Stimulated activated naive B cell treated with anti-CD40 and anti-IgM and Interleukin-4, amounts not matched to agents 10 μg/mL and 1 μg/mL and 100 μg/mL, for 72 hours (primary cell): ENCODE measurements around the gene KRT13.
A peak's percentile ranks its signal among the peaks of the same experiment; 100 is the strongest.

Experiments
- ATAC-seq, 2 donors: fragments of 150-1000 bp; cut with Tn5 transposase; replicated peaks; 2 replicates each; pipeline ENCODE4 v1.10.0; 2021; ENCODE audit warnings: moderate library complexity in 1 of 2
- DNase-seq: peaks from one replicate; pipeline ENCODE4 v3.0.0; 2021
- H3K27ac Mint-ChIP-seq: one replicate; pipeline ENCODE4 v1.8.0; 2022; ENCODE audit warnings: mild to moderate bottlenecking, mixed read lengths
- H3K27me3 Mint-ChIP-seq, 2 donors: one replicate each; pipeline ENCODE4 v1.8.0; 2022; ENCODE audit warnings: mixed read lengths in 2 of 2
- H3K36me3 Mint-ChIP-seq, 2 donors: one replicate each; pipeline ENCODE4 v1.8.0; 2022; ENCODE audit warnings: mixed read lengths in 2 of 2, mild to moderate bottlenecking in 1 of 2
- H3K4me1 Mint-ChIP-seq, 2 donors: one replicate each; pipeline ENCODE4 v1.8.0; 2022; ENCODE audit warnings: mixed read lengths in 2 of 2, mild to moderate bottlenecking in 1 of 2
- H3K4me3 Mint-ChIP-seq, 2 donors: one replicate each; pipeline ENCODE4 v1.8.0; 2022; ENCODE audit warnings: mild to moderate bottlenecking in 2 of 2, mixed read lengths in 2 of 2, moderate library complexity in 1 of 2
- H3K9me3 Mint-ChIP-seq, 2 donors: one replicate each; pipeline ENCODE4 v1.8.0; 2022; ENCODE audit warnings: mixed read lengths in 2 of 2, mild to moderate bottlenecking in 1 of 2

The KRT13 gene

DNA sequence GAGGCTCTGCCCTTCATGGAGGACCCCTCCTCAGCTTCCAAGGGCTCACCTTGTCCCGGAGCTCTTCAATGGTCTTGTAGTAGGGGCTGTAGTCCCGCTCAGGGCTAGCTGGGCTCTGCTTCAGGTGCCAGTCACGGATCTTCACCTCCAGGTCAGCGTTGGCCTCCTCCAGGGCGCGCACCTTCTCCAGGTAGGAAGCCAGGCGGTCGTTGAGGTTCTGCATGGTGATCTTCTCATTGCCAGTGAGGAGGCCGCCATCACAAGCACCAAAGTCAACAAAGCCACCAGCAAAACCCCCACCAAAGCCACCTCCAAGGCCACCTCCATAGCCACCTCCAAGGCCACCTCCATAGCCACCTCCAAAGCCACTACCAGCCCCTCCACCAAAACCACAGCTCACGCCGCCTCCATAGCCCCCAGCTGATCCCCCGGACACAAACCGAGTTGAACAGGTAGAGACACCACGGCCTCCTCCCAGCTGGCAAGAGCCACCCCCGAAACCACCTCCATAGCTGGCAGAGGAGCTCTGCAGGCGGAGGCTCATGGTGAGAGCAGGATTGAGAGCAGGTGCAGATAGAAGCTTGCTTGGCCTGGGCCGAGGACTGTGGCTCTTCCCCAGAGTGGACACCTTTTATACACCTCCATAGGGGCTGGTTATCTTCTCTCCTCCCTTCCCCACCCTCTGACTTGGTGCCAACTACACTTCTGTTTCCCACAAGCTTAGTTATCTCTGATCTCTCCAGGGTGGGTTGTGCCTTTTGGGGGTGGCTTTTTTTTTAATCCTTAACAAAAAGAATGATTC lies at the start of gene KRT13:
KRT13 (minus strand) TSS at position 606 of the 802 bp plus-strand sequence; CDS start at position 544, 62 bp downstream.
- DNase-seq (no peak), ATAC-seq (no peak)
- Mint-ChIP-seq H3K9me3 (no peaks in the 10 kb centered on the region), H3K4me1 (peaks cover 6 to 7% of the 10 kb centered on the region in 2 donors), H3K27ac (no peak within 1 kb of the TSS), H3K4me3 (no peak within 1 kb of the TSS), H3K36me3 (no peaks in the 10 kb centered on the region), H3K27me3 (peaks cover 6 to 15% of the 10 kb centered on the region in 2 donors)

DNA sequence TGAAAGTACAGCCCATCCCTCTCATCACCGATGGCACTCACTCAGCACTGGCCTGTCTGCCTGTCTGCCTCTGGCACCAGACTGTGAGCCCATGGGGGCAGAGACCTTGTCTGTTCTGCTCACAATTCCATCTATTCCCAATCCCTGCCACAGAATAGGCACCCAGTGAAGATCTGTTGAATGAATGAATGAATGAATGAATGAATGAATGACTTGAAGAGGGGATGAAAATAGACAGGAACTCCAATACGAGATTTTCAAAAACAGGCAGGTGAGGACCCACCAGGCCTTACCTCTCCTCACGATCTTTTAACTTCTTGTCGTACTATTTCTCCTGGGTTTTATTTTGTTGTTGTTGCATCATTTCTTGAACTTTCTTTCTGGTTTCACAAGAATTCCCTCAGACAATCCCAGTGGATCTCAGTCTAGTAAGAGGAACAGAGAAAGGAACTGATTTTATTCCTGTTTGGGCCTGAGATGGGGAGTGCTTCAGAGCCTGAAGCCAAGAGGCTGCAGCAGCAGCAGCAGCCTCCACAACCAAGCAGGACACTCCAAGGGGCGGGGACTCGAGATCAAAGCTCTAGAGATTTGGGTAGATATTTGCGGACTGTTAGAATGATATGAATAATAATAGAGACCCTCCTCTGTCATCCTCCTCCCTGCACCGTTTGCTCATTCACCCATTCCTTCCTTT lies 48.7 kb upstream of the KRT13 start:
- no peaks in the 10 kb centered on the region for H3K36me3 Mint-ChIP-seq
- no peak overlapping the region for H3K27ac Mint-ChIP-seq
- no peak overlapping the region for H3K4me3 Mint-ChIP-seq
- peaks cover 3 to 5% of the 10 kb centered on the region in 2 donors for H3K4me1 Mint-ChIP-seq
- H3K9me3 Mint-ChIP-seq: no peaks in the 10 kb centered on the region
- ATAC-seq (no peak), DNase-seq (no peak)
- H3K27me3 Mint-ChIP-seq: peaks cover 57 to 65% of the 10 kb centered on the region in 2 donors

DNA sequence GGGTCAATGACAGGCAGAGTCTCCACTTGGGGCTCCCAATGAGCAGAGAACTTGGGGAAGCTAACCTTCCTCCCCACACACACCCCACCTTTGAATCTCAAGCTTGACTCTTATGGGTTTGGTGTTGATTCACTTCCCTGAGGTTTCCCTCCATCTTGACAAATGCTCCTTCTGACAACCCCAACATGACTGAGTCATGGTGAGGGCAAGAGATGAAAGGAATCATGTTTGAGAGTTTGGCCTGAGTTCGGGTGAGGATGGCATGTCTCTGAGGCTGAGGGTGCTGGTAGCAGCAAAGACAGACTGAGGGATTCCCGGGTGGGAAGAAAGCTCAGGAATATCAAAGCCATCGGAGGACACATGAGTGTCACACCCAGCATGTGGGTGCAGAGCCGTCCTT lies 47.8 kb upstream of the KRT13 start:
- Mint-ChIP-seq H3K27me3 (peaks cover 54 to 62% of the 10 kb centered on the region in 2 donors), H3K9me3 (no peaks in the 10 kb centered on the region), H3K4me3 (no peak overlapping the region), H3K27ac (no peak overlapping the region), H3K4me1 (peaks cover 11 to 14% of the 10 kb centered on the region in 2 donors), H3K36me3 (no peaks in the 10 kb centered on the region)
- ATAC-seq (no peak), DNase-seq (no peak)

DNA sequence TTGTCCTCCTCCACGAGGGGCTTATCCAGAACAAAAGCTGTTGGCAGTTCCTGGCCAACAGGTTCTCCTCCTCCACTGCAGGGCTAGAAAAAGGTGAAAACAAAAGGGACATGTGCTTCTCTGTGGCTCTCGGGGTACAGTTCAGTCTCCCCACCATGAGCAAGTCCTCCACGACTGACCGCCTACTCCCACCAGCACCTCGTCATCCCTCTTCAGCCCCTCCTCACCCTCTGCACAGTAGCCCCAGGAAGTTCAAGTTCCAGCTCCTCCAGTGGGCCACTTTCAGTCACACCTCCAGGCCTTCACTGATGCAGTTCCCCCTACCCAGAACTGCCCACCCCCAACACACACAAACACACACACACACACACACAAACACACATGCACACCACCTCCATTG lies 47.0 kb upstream of the KRT13 start:
- Mint-ChIP-seq H3K27me3 (peaks cover 59 to 62% of the 10 kb centered on the region in 2 donors), H3K4me3 (no peak overlapping the region), H3K36me3 (peaks cover 0 to 1% of the 10 kb centered on the region in 2 donors), H3K4me1 (peaks cover 18 to 21% of the 10 kb centered on the region in 2 donors), H3K27ac (no peak overlapping the region), H3K9me3 (peaks cover under 1% of the 10 kb centered on the region in 2 donors)
- no peak for DNase-seq
- no peak for ATAC-seq

DNA sequence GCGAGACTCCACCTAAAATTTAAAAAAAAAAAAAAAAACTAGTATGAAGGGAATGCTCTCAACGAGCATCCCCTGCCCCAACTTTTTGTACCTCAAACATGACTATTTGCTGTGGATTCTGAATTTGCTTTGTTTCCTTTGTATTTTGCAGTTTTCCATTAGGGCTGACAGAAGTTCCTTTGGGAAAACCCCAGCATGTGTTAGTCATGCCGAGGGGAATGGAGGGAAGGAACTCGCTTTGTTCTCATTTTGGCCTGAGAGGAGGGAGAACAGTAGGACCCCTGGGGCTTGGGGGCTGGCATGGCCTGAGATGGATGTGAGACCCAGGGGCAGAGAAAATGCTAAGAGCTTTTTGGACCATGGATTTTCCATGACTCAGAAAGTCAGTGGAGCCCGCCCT lies 46.0 kb upstream of the KRT13 start:
- Mint-ChIP-seq H3K9me3 (peaks cover 9 to 10% of the 10 kb centered on the region in 2 donors), H3K27ac (no peak overlapping the region), H3K36me3 (peaks cover 6 to 9% of the 10 kb centered on the region in 2 donors), H3K4me3 (no peak overlapping the region), H3K27me3 (peaks cover 62 to 64% of the 10 kb centered on the region in 2 donors), H3K4me1 (peaks cover 20 to 24% of the 10 kb centered on the region in 2 donors)
- ATAC-seq: no peak
- DNase-seq: no peak

DNA sequence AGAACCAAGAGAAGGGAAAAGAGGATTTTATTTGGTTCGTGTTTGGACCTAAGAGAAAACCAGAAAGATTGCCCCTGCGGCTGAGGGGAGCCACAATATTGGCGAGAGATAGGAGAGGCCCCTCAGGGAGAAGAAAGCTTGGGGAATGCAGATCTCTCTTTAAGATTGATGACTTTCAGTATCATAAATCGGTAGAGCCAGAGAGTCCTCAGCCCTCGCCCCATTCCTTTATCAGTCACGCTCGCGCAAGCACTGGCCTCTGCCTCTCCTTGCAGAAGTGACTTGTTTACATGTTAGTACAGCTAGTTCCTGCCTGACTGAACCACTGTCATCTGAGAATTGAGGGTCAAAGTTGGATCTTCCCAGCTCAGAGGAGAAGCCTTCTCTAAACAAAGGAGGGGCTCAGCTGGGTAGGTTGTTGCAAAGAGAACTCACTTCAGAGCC lies 44.2 kb upstream of the KRT13 start:
- DNase-seq: no peak

DNA sequence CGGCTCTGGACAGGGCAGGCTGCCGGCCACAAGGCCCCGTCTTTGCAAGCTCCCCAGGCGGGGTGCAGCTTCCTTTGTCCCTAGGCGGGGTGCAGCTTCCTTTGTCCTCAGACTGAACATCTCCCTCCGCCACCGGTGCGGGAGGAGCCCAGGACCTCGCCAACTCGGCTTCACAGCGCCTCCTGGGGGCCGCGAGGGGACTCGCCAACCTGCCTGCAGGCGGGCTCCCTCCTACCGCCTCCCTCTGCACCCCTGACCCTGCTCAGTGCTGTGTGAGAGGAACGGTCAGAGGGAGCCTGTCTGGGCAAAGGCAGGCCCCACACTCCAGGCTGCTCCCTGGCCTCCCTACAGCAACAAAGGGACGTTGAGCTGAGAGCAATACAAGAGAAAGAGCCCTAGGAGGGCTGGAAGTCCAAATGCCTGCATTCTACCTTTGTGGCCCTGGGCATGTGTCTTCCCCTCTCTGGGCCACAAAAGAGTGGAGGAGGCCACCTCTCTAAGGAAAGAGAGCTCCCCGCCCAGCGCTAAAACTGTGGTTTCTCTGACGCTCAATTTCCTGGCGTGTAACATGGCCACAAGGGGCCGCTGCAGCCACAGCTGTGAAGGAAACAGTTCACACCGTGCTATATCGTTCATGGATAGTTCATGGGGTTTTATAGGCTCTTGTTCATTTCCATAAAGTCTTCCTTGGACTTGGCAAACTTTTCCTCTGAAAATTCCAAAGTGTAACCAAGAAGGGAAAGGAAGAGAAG lies 43.6 kb upstream of the KRT13 start:
- DNase-seq (peak; percentile 72), ATAC-seq (peak; percentile 89 to 91)
- H3K27ac Mint-ChIP-seq: no peak overlapping the region
- peaks cover 20 to 24% of the 10 kb centered on the region in 2 donors for H3K4me1 Mint-ChIP-seq
- H3K9me3 Mint-ChIP-seq: peaks cover 10 to 11% of the 10 kb centered on the region in 2 donors
- peak overlapping the region; percentile 68 to 73 for H3K4me3 Mint-ChIP-seq
- peaks cover 6 to 10% of the 10 kb centered on the region in 2 donors for H3K36me3 Mint-ChIP-seq
- peaks cover 49 to 62% of the 10 kb centered on the region in 2 donors for H3K27me3 Mint-ChIP-seq

More for the DNA sequence above, 44.2 kb upstream of the KRT13 start:
- Mint-ChIP-seq H3K27ac (no peak overlapping the region), H3K36me3 (peaks cover 6 to 10% of the 10 kb centered on the region in 2 donors), H3K4me3 (no peak overlapping the region), H3K4me1 (peaks cover 20 to 24% of the 10 kb centered on the region in 2 donors), H3K27me3 (peaks cover 55 to 68% of the 10 kb centered on the region in 2 donors), H3K9me3 (peaks cover 10 to 11% of the 10 kb centered on the region in 2 donors)
- no peak for ATAC-seq

DNA sequence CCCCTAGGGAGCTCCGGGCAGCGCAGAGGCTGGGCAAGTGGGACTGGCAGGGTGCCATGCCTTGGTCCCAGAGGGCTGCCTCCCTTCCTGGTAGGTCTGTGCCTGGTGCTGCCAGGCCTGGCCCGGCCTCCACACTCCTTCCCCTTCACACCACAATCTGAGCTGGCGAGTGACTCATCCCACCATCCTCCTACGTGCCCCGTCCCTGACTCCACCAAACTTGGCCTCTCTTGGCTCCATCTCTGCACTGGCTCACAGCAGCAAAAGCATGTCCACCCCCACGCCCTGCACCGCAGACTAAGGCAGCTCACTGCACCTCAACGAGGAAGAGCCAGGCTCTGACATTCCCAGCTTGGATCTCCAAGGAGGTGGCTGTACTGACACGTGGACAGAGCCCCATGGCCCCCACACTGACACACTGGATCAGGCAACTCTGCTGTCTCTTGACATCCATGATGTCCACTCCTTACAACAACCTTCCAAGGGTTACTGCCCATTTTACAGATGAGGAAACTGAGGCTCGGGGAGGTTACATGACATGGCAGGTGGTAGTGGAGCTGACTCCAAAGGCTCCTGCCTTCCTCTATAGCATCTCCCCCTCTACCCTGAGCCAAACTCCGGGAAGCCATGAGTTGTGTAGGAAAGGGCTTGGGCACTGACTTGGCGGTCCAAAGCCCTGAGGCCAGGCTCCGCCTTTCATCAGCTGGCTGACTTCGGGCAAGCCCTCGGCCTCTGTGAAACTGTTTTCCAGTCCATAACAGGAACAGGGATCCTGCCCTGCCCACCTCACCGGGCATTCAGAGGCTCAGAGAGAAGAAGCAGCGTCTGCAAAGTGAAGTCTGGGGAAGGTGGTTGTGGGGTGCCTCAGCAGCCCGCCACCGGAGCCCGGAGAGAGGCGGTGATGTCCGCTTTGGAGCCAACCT lies 42.8 kb upstream of the KRT13 start:
- Mint-ChIP-seq H3K27me3 (peaks cover 41 to 54% of the 10 kb centered on the region in 2 donors), H3K4me3 (peak overlapping the region; percentile 55 to 68), H3K4me1 (peaks cover 20 to 24% of the 10 kb centered on the region in 2 donors), H3K36me3 (peaks cover 6 to 10% of the 10 kb centered on the region in 2 donors), H3K27ac (no peak overlapping the region), H3K9me3 (peaks cover 10 to 11% of the 10 kb centered on the region in 2 donors)
- peak; percentile 53 for DNase-seq
- peak; percentile 70 to 80 for ATAC-seq

DNA sequence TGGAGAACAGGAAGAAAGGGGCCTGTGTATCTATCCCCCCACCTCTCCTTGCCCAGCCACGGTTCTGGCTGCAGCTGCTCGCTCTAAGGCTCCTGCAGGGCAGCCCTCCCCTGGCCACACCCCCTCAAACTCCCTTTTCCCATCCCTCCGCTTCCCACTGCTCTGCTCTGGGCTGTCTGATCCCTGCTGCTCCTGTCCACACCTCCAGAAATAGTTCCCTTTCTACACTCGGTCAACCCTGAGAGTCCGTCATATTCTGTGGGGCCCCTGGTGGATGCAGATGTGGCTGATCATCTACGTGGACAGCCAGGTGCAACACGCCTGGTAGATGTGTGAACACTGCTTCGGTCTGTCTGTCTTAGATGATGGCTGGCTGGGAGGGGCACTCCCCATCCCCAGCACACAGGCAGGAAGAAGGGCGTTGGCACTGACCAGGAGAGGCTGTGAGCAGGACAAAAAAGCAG lies 42.0 kb upstream of the KRT13 start:
- H3K4me3 Mint-ChIP-seq: peak overlapping the region in 1 of 2 donors; percentile 6
- no peak for DNase-seq

DNA sequence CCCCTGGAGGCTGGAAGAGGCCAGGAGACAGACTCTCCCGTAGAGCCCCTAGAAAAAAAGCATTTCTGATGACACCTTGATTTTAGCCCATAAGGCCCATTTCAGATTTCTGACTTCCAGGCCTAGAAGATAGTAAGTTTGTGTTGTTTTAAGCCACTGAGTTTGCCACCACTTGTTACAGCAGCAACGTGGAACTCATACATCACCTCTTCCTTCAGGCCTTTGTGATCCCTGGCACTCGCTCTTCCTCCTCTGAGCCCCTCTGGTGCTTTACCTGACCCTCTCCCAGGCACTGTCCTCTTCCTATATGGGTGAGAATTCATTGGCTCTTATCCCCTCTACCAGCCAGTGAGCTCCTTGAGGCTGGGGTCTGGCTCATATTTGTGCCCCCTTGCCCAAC lies 41.4 kb upstream of the KRT13 start:
- H3K36me3 Mint-ChIP-seq: peaks cover 6 to 10% of the 10 kb centered on the region in 2 donors
- ATAC-seq (no peak), DNase-seq (no peak)
- H3K27ac Mint-ChIP-seq: no peak overlapping the region
- H3K9me3 Mint-ChIP-seq: peaks cover 10 to 11% of the 10 kb centered on the region in 2 donors
- H3K4me1 Mint-ChIP-seq: peaks cover 20 to 24% of the 10 kb centered on the region in 2 donors
- no peak overlapping the region for H3K4me3 Mint-ChIP-seq
- H3K27me3 Mint-ChIP-seq: peaks cover 30 to 44% of the 10 kb centered on the region in 2 donors

More for the DNA sequence above, 42.0 kb upstream of the KRT13 start:
- Mint-ChIP-seq H3K4me1 (peaks cover 20 to 24% of the 10 kb centered on the region in 2 donors), H3K27ac (no peak overlapping the region), H3K36me3 (peaks cover 6 to 10% of the 10 kb centered on the region in 2 donors), H3K27me3 (peaks cover 33 to 46% of the 10 kb centered on the region in 2 donors), H3K9me3 (peaks cover 10 to 11% of the 10 kb centered on the region in 2 donors)
- peak in 1 of 2 donors; percentile 3 for ATAC-seq

DNA sequence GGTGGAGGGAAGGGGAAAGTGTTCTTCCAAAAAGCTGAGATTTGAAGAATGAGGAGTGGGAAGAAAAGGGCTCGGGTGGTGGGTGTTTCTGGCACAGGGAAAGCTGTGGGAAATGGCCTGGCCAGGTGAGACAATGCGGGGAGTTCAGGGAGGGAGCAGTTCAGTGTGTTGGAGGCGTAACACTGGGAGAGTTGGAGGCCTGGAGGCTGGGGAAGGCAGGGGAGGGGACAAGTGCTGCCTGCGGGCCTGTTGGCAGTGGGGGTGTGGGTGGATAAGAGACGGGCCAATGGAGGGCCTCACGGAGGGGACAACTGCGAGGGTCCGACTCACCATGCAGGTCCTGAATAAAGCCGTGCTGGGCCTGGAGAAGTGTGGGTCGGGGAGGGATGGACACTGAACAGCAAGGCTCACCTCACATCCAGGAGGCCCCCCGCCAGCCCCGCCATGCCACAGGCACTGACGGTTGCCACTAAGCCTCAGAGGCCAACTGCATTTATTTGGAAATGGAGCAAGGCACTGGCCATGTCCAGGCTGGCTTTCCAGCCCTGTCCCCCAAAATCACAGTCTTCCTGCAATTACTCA lies 40.5 kb upstream of the KRT13 start:
- Mint-ChIP-seq H3K9me3 (peaks cover 10 to 11% of the 10 kb centered on the region in 2 donors), H3K4me1 (peaks cover 20 to 24% of the 10 kb centered on the region in 2 donors), H3K27ac (no peak overlapping the region), H3K4me3 (no peak overlapping the region), H3K36me3 (peaks cover 6 to 10% of the 10 kb centered on the region in 2 donors), H3K27me3 (peaks cover 28 to 44% of the 10 kb centered on the region in 2 donors)
- ATAC-seq (no peak), DNase-seq (no peak)

DNA sequence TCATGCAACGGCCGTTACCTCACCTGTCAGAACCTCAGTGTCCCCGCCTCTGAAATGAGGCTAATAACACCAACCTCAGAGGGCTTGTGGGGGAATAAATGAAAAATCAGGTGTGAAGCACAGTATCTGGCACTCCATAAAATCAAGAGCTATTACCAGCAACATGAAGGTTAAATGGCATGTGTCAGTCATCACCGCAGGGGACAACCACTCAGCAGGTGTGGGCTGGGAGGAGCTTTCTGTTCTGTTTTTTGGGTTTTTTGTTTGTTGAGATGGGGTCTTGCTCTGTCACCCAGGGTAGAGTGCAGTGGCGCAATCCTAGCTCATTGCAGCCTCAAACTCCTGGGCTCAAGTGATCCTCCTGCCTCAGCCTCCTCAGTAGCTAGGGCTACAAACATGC lies 39.5 kb upstream of the KRT13 start:
- no peak overlapping the region for H3K27ac Mint-ChIP-seq
- peaks cover 20 to 24% of the 10 kb centered on the region in 2 donors for H3K4me1 Mint-ChIP-seq
- no peak for ATAC-seq
- peaks cover 10 to 11% of the 10 kb centered on the region in 2 donors for H3K9me3 Mint-ChIP-seq
- no peak overlapping the region for H3K4me3 Mint-ChIP-seq
- H3K36me3 Mint-ChIP-seq: peaks cover 6 to 10% of the 10 kb centered on the region in 2 donors
- H3K27me3 Mint-ChIP-seq: peaks cover 28 to 44% of the 10 kb centered on the region in 2 donors
- DNase-seq: no peak
